Measurements from ENCODE around the gene RTL10. TPM values are rescaled to one million over a fixed set of nuclear protein-coding genes. Genes with fewer than 3 reads are reported as not detected.
A peak's percentile ranks its signal among the peaks of the same experiment; 100 is the strongest.

The RTL10 gene
- total and polyA plus RNA-seq, 2 of the 8 experiments (the other 6 are each of a cell fraction or from before 2014, with no cell fraction given): 11.5 to 18.8 TPM

GRCh38 chr22:19853058-19853878 is 1.4 kb downstream of the RTL10 start:
- H2AK5ac ChIP-seq (ENCODE audit: low read depth, low read length): no peak overlapping the region; the same call in 1 of the 2 replicates
- peak overlapping the region in 3 of 4 experiments; percentile 61 to 86 (median 78); a peak in 5 of 7 replicates for H3K9ac ChIP-seq (replicated peaks in 1 of 4; ENCODE audit: extremely low read depth in 1 of 4, low read depth in 3 of 4, low read length in 3 of 4)
- TF ChIP-seq CBX5 (IDR thresholded peaks at IDR 0.05; ENCODE audit: low read depth, low read length) (no peak), NANOG (IDR thresholded peaks at IDR 0.05; ENCODE audit: insufficient read depth, low read depth, low read length, poor library complexity, severe bottlenecking) (no peak), EP300 (IDR thresholded peaks at IDR 0.05; ENCODE audit: borderline replicate concordance in 1 of 2, low read depth in 2 of 2, low read length in 2 of 2) (no peak), E2F6 (IDR thresholded peaks at IDR 0.05) (no peak), BACH1 (IDR thresholded peaks at IDR 0.05; ENCODE audit: low read length) (no peak), CTBP2 (IDR thresholded peaks at IDR 0.05; ENCODE audit: borderline replicate concordance, insufficient read depth, insufficient read length, low read length) (no peak), RNF2 (IDR thresholded peaks at IDR 0.05; ENCODE audit: borderline replicate concordance, low read depth, low read length, missing control alignments, poor library complexity, severe bottlenecking) (no peak)

More at GRCh38 chr22:19853058-19853878, 1.4 kb downstream of the RTL10 start:
- H4K91ac ChIP-seq (replicated peaks; ENCODE audit: insufficient read length, low read length): peak overlapping the region; percentile 20
- H2AFZ ChIP-seq (ENCODE audit: low read length): no peak overlapping the region
- H4K20me1 ChIP-seq (replicated peaks in 1 of 2; ENCODE audit: control insufficient read depth in 1 of 2, insufficient read depth in 2 of 2, low read length in 2 of 2): peaks cover 10 to 41% of the 10 kb centered on the region in 2 experiments
- FAIRE-seq (no peak), DNase-seq (ENCODE audit: low read depth in 1 of 2, low spot score in 2 of 2) (no peak)
- no peak overlapping the region for H2BK12ac ChIP-seq (ENCODE audit: low read depth, low read length)
- no peak overlapping the region for H3K27ac ChIP-seq (ENCODE audit: low read depth, low read length)
- H3K9me3 ChIP-seq (ENCODE audit: insufficient read depth in 2 of 2, low read depth in 1 of 2, low read length in 1 of 2): no peaks in the 10 kb centered on the region
- H3K56ac ChIP-seq (replicated peaks; ENCODE audit: insufficient read length, low read depth, low read length): no peak overlapping the region
- peaks cover 0 to 26% of the 10 kb centered on the region in 2 experiments; a peak in 3 of 4 replicates for H3K79me2 ChIP-seq (ENCODE audit: control insufficient read depth in 1 of 2, insufficient read depth in 2 of 2, low read length in 2 of 2)
- H3K18ac ChIP-seq (ENCODE audit: extremely low read depth, low read length): no peak overlapping the region; the same call in 1 of the 2 replicates
- H3K36me3 ChIP-seq (ENCODE audit: control insufficient read depth in 2 of 4, insufficient read depth in 4 of 4, low read length in 3 of 4): peaks cover 2 to 16% (median 14%) of the 10 kb centered on the region in 4 experiments; a peak in 6 of 8 replicates
- no peak overlapping the region for H2BK120ac ChIP-seq (replicated peaks; ENCODE audit: low read depth, low read length)
- H3K4ac ChIP-seq (replicated peaks; ENCODE audit: insufficient read length, low read depth, low read length): no peak overlapping the region
- peaks cover 16% of the 10 kb centered on the region; the same call in 1 of the 2 replicates for H3K23me2 ChIP-seq (ENCODE audit: low read depth, low read length)
- no peak overlapping the region for H2BK20ac ChIP-seq (ENCODE audit: low read length)
- H3K4me2 ChIP-seq (ENCODE audit: insufficient read depth in 1 of 2, low read depth in 2 of 2, low read length in 2 of 2): peak overlapping the region; percentile 88 to 99
- no peak overlapping the region for H4K5ac ChIP-seq (ENCODE audit: insufficient read length, low read depth, low read length)
- H2BK5ac ChIP-seq (ENCODE audit: low read depth, low read length): peak overlapping the region; percentile 83; the same call in 1 of the 2 replicates
- H3K79me1 ChIP-seq (ENCODE audit: low read depth, low read length): peaks cover 21% of the 10 kb centered on the region
- peak overlapping the region; percentile 75 to 92 (median 87); a peak in 7 of 8 replicates for H3K4me3 ChIP-seq (ENCODE audit: extremely low read depth in 1 of 4, insufficient read depth in 2 of 4, low read depth in 3 of 4, low read length in 4 of 4)
- 78% methylated on average over 11 of the region's 11 CpGs; no CpG with 5 or more reads in 1 of the 2 experiments for WGBS, 2 experiments (ENCODE audit: extremely low coverage in 1 of 2, insufficient coverage in 1 of 2, insufficient read length in 1 of 2, insufficient replicate concordance in 2 of 2, low coverage in 1 of 2, low lambda C conversion rate in 2 of 2, missing lambda C conversion rate in 1 of 2)
- H4K8ac ChIP-seq (ENCODE audit: extremely low read depth, insufficient read depth, low read length): no peak overlapping the region
- no peak overlapping the region for H3K14ac ChIP-seq (ENCODE audit: insufficient read length)
- POLR2A ChIA-PET (ENCODE audit: partially characterized antibody): interaction anchor here (0.8 to 1.5 kb wide), 6 partner anchors 9 to 69 kb away, joined by 3 to 10 read pairs (median 5); no protein-coding TSS in a partner anchor
- H2BK15ac ChIP-seq (ENCODE audit: low read length): no peak overlapping the region
- no peak overlapping the region for H3K23ac ChIP-seq (ENCODE audit: insufficient read length)
- CTCF ChIA-PET (ENCODE audit: partially characterized antibody): interaction anchor here (0.8 to 1.0 kb wide), 2 partner anchors 32 to 33 kb away, joined by 3 to 4 read pairs; no protein-coding TSS in a partner anchor
- no peaks in the 10 kb centered on the region for H3K27me3 ChIP-seq (replicated peaks in 1 of 4; ENCODE audit: control insufficient read depth in 3 of 4, extremely low read depth in 1 of 4, insufficient read depth in 3 of 4, low read length in 3 of 4)
- H3K4me1 ChIP-seq (replicated peaks in 1 of 4; ENCODE audit: control insufficient read depth in 3 of 4, insufficient read depth in 4 of 4, low read length in 3 of 4): peaks cover 0 to 24% (median 12%) of the 10 kb centered on the region in 4 experiments; a peak in 6 of 7 replicates
